Measurements from ENCODE around the gene THSD7A. TPM values are rescaled to one million over a fixed set of nuclear protein-coding genes. Genes with fewer than 3 reads are reported as not detected.

Gene THSD7A
- total and polyA plus RNA-seq, 2 of the 4 experiments (the other 2 are of a cell fraction) = 0.02 to 0.18 TPM

DNA sequence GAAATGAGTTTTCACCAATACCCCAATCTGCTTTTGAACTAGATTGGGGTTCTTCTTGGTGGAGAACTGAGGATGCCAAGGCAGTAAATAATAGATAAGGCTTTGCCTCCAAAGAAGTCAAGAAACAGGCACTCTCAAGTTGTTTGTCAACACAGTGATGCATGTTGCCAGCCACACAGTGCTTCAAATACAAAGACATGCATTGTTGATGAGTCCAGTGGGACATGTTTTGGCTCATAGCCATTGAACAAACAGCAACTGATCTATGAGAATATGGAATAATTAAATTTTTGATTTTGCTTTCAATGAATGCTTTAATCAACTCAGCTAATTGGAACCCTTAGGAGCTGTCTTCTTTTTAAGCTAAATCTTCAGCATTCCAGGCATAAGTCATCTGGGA lies 346.4 kb downstream of the THSD7A start:
- no TSS peak for BruUV-seq (replicated peaks)
- no peak overlapping the region for H3K4ac ChIP-seq (ENCODE audit: low read depth, low read length)
- ATAC-seq (ENCODE audit: low read depth) = no peak
- H3K9me1 ChIP-seq (ENCODE audit: insufficient read depth, low read length) = no peaks in the 10 kb centered on the region
- H4K5ac ChIP-seq (ENCODE audit: low read depth, low read length) = no peak overlapping the region
- no peak overlapping the region for H2BK120ac ChIP-seq (ENCODE audit: low read depth, low read length)
- intact Hi-C loops (cut with micrococcal nuclease) (no loop called here), in situ Hi-C loops (cut with MboI; ENCODE audit: low sequenced_read_pairs) (no loop called here), dilution Hi-C loops (cut with HindIII; ENCODE audit: low sequenced_read_pairs, unreplicated experiment) (no loop called here)
- H3K18ac ChIP-seq (ENCODE audit: low read depth, low read length) = no peak overlapping the region
- ChIA-PET CTCF (no interaction called here), POLR2A (ENCODE audit: unreplicated experiment) (no interaction called here)
- H2BK15ac ChIP-seq (ENCODE audit: low read depth, low read length) = no peak overlapping the region
- H3K27me3 ChIP-seq (ENCODE audit: control insufficient read depth, insufficient read depth, low read length) = no peaks in the 10 kb centered on the region
- no peak overlapping the region for H3K9ac ChIP-seq (ENCODE audit: low read depth, low read length)
- H4K20me1 ChIP-seq (ENCODE audit: insufficient read depth, low read length) = no peaks in the 10 kb centered on the region
- no peak overlapping the region for H3K27ac ChIP-seq (ENCODE audit: insufficient read depth, low read length)
- no peaks in the 10 kb centered on the region for H3K79me1 ChIP-seq (ENCODE audit: low read depth in 1 of 2, low read length in 2 of 2)
- no peak overlapping the region for H2AK5ac ChIP-seq (ENCODE audit: low read depth, low read length)
- no peak overlapping the region for H3K56ac ChIP-seq (ENCODE audit: extremely low read depth, insufficient read depth, low read length)
- no peaks in the 10 kb centered on the region for H3K9me3 ChIP-seq (ENCODE audit: control insufficient read depth, insufficient read depth, low read length)
- no peak for TF ChIP-seq RAD21 (IDR thresholded peaks at IDR 0.05; ENCODE audit: low read length)
- TF ChIP-seq MXI1 (IDR thresholded peaks at IDR 0.05; ENCODE audit: borderline replicate concordance, low read depth, low read length) = no peak
- TF ChIP-seq, protein P1, sequence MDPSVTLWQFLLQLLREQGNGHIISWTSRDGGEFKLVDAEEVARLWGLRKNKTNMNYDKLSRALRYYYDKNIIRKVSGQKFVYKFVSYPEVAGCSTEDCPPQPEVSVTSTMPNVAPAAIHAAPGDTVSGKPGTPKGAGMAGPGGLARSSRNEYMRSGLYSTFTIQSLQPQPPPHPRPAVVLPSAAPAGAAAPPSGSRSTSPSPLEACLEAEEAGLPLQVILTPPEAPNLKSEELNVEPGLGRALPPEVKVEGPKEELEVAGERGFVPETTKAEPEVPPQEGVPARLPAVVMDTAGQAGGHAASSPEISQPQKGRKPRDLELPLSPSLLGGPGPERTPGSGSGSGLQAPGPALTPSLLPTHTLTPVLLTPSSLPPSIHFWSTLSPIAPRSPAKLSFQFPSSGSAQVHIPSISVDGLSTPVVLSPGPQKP (IDR thresholded peaks at IDR 0.05; ENCODE audit: borderline replicate concordance, low read depth, low read length) = no peak
- TF ChIP-seq CHD1 (IDR thresholded peaks at IDR 0.05; ENCODE audit: low read depth, low read length) = no peak
- no peak for TF ChIP-seq MAZ (IDR thresholded peaks at IDR 0.05; ENCODE audit: borderline replicate concordance, low read depth, low read length)
- TF ChIP-seq MAFK (IDR thresholded peaks at IDR 0.05; ENCODE audit: low read depth, low read length) = no peak
- H3K4me2 ChIP-seq (ENCODE audit: low read depth, low read length) = no peak overlapping the region
- H3K23ac ChIP-seq (ENCODE audit: low read depth, low read length) = no peak overlapping the region
- H4K8ac ChIP-seq (ENCODE audit: low read depth in 2 of 2, low read length in 2 of 2) = no peak overlapping the region
- H2BK5ac ChIP-seq (ENCODE audit: low read depth, low read length, poor library complexity, severe bottlenecking) = no peak overlapping the region
- H2AK9ac ChIP-seq (replicated peaks; ENCODE audit: low read depth, low read length, poor library complexity) = no peak overlapping the region
- H2AFZ ChIP-seq (replicated peaks; ENCODE audit: low read length, poor library complexity) = no peak overlapping the region
- no peak overlapping the region for H3K14ac ChIP-seq (replicated peaks; ENCODE audit: low read depth, low read length)
- no peak overlapping the region for H4K91ac ChIP-seq (ENCODE audit: insufficient read depth, low read depth, low read length)
- H3K4me1 ChIP-seq (ENCODE audit: control insufficient read depth, insufficient read depth, low read length) = no peaks in the 10 kb centered on the region
- DNase-seq = no peak
- H3K36me3 ChIP-seq (ENCODE audit: control insufficient read depth, insufficient read depth, low read length) = no peaks in the 10 kb centered on the region
- H2BK20ac ChIP-seq (ENCODE audit: low read depth, low read length) = no peak overlapping the region
- H3K4me3 ChIP-seq (ENCODE audit: insufficient read depth, low read depth, low read length) = no peak overlapping the region

Measured in IMR-90 (cell line).